ENCODE results near the gene HS1BP3. TPM values are rescaled to one million over a fixed set of nuclear protein-coding genes. Genes with fewer than 3 reads are reported as not detected.

The HS1BP3 gene
- total and polyA plus RNA-seq, 2 of the 13 experiments (the other 11 are each of a cell fraction or from before 2014, with no cell fraction given), result 15.2 to 22.0 TPM

GRCh38 chr2:20578895-20579825 is 71.7 kb downstream of the HS1BP3 start (continued):
- peak; percentile 99 for TF ChIP-seq ZBED4 (CRISPR knock-in tag; IDR thresholded peaks at IDR 0.05; ENCODE audit: borderline replicate concordance)
- TF ChIP-seq TSC22D2 (CRISPR knock-in tag; IDR thresholded peaks at IDR 0.05; ENCODE audit: borderline replicate concordance), result peak; percentile 83
- TF ChIP-seq ZBTB7B (CRISPR knock-in tag; IDR thresholded peaks at IDR 0.05), result peak; percentile 100
- TF ChIP-seq MED8 (CRISPR knock-in tag; IDR thresholded peaks at IDR 0.05; ENCODE audit: insufficient replicate concordance), result peak; percentile 92
- TF ChIP-seq, protein P1, sequence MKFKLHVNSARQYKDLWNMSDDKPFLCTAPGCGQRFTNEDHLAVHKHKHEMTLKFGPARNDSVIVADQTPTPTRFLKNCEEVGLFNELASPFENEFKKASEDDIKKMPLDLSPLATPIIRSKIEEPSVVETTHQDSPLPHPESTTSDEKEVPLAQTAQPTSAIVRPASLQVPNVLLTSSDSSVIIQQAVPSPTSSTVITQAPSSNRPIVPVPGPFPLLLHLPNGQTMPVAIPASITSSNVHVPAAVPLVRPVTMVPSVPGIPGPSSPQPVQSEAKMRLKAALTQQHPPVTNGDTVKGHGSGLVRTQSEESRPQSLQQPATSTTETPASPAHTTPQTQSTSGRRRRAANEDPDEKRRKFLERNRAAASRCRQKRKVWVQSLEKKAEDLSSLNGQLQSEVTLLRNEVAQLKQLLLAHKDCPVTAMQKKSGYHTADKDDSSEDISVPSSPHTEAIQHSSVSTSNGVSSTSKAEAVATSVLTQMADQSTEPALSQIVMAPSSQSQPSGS (CRISPR knock-in tag; IDR thresholded peaks at IDR 0.05), result peak; percentile 100
- TF ChIP-seq ZNF136 (CRISPR knock-in tag; IDR thresholded peaks at IDR 0.05; ENCODE audit: low read depth), result 0 out of 2 replicates have a peak, but pooled peaks have one; percentile 52
- TF ChIP-seq, protein P2, sequence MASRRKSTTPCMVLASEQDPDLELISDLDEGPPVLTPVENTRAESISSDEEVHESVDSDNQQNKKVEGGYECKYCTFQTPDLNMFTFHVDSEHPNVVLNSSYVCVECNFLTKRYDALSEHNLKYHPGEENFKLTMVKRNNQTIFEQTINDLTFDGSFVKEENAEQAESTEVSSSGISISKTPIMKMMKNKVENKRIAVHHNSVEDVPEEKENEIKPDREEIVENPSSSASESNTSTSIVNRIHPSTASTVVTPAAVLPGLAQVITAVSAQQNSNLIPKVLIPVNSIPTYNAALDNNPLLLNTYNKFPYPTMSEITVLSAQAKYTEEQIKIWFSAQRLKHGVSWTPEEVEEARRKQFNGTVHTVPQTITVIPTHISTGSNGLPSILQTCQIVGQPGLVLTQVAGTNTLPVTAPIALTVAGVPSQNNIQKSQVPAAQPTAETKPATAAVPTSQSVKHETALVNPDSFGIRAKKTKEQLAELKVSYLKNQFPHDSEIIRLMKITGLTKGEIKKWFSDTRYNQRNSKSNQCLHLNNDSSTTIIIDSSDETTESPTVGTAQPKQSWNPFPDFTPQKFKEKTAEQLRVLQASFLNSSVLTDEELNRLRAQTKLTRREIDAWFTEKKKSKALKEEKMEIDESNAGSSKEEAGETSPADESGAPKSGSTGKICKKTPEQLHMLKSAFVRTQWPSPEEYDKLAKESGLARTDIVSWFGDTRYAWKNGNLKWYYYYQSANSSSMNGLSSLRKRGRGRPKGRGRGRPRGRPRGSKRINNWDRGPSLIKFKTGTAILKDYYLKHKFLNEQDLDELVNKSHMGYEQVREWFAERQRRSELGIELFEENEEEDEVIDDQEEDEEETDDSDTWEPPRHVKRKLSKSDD (CRISPR knock-in tag; IDR thresholded peaks at IDR 0.05; ENCODE audit: low read depth), result peak; percentile 18; the same call in 1 of the 2 replicates
- peak; percentile 34; the same call in 1 of the 2 replicates for TF ChIP-seq ZNF24 (IDR thresholded peaks at IDR 0.05)
- TF ChIP-seq, protein P3, sequence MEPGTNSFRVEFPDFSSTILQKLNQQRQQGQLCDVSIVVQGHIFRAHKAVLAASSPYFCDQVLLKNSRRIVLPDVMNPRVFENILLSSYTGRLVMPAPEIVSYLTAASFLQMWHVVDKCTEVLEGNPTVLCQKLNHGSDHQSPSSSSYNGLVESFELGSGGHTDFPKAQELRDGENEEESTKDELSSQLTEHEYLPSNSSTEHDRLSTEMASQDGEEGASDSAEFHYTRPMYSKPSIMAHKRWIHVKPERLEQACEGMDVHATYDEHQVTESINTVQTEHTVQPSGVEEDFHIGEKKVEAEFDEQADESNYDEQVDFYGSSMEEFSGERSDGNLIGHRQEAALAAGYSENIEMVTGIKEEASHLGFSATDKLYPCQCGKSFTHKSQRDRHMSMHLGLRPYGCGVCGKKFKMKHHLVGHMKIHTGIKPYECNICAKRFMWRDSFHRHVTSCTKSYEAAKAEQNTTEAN (CRISPR knock-in tag; conservative IDR thresholded peaks at IDR 0.05), result peak; percentile 80
- no peak for TF ChIP-seq ZNF496 (CRISPR knock-in tag; IDR thresholded peaks at IDR 0.05; ENCODE audit: insufficient replicate concordance)
- TF ChIP-seq, protein P4, sequence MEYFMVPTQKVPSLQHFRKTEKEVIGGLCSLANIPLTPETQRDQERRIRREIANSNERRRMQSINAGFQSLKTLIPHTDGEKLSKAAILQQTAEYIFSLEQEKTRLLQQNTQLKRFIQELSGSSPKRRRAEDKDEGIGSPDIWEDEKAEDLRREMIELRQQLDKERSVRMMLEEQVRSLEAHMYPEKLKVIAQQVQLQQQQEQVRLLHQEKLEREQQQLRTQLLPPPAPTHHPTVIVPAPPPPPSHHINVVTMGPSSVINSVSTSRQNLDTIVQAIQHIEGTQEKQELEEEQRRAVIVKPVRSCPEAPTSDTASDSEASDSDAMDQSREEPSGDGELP (IDR thresholded peaks at IDR 0.05; ENCODE audit: borderline replicate concordance, low read depth), result peak; percentile 91
- no peak for TF ChIP-seq JARID2 (CRISPR knock-in tag; IDR thresholded peaks at IDR 0.05; ENCODE audit: insufficient replicate concordance)
- TF ChIP-seq HMGXB4 (CRISPR knock-in tag; IDR thresholded peaks at IDR 0.05; ENCODE audit: borderline replicate concordance in 1 of 2, low read depth in 1 of 2), result peak in 1 of 2 experiments; percentile 57; a peak in 2 of 4 replicates

Data from HepG2 (cell line).